HepG2 (cell line): ENCODE measurements around the gene ZNF277. TPM values are rescaled to one million over a fixed set of nuclear protein-coding genes. Genes with fewer than 3 reads are reported as not detected.
A peak's percentile ranks its signal among the peaks of the same experiment; 100 is the strongest.

Source experiments
- ATAC-seq: fragments of 200-7000 bp; cut with Tn5 transposase; 3 replicates; pipeline ENCODE4 v1.9.1; 2020; ENCODE audit warnings: mild to moderate bottlenecking, moderate library complexity
- BruUV-seq: library from RNA; stranded (reverse); fragments of 400-500 nt; replicated peaks from 2 replicates; lab custom pipeline; 2021; lab: Mats Ljungman, UMichigan
- CTCF ChIA-PET: fragments of 300-600 bp; formaldehyde crosslinking; extraction: SDS; loops from one replicate; lab custom pipeline; 2021; ENCODE audit warnings: low total read pairs, inconsistent platforms, low intra/inter-chr PET ratio; lab: Yijun Ruan, JAX
- POLR2A ChIA-PET: fragments of 350-600 bp; sonication (Branson Sonifier 250); formaldehyde crosslinking; loops from one replicate; lab custom pipeline; 2020; ENCODE audit warnings: antibody characterized with exemption, inconsistent platforms; lab: Yijun Ruan, JAX
- DNase-seq: peaks from one replicate; pipeline ENCODE4 v3.0.0-alpha.2; 2015; ENCODE audit warnings: low spot score
- FAIRE-seq: peaks from 3 replicates; lab custom pipeline; 2011; peaks lifted over from hg19 to GRCh38; lab: Jason Lieb, UNC
- H2AFZ ChIP-seq: one replicate; pipeline ENCODE4 v1.6.1; 2011; ENCODE audit warnings: low read length, inconsistent platforms
- H3K27ac ChIP-seq: fragments of 300-600 bp; 3 replicates; pipeline ENCODE4 v1.8.0; 2011; ENCODE audit warnings: mixed run types, mild to moderate bottlenecking, mixed read lengths, low read length, inconsistent platforms; ENCODE audit not compliant: insufficient read depth; ENCODE audit errors: extremely low read length
- H3K27me3 ChIP-seq, 2 experiments: fragments of 200-600 bp in 1 of 2; 2 replicates in 1 of 2; 3 replicates in 1 of 2; pipeline versions ENCODE4 v1.6.0 to v1.8.0; 2011; ENCODE audit warnings: low read length in 2 of 2, mild to moderate bottlenecking in 2 of 2, moderate library complexity in 2 of 2, inconsistent platforms in 1 of 2; ENCODE audit not compliant: insufficient read depth in 2 of 2, control insufficient read depth in 1 of 2
- H3K36me3 ChIP-seq, 2 experiments: fragments of 200-600 bp in 1 of 2; replicated peaks in 1 of 2; 2 replicates in 1 of 2; 3 replicates in 1 of 2; pipeline versions ENCODE4 v1.5.1 to v1.8.0; 2011; ENCODE audit warnings: low read length in 2 of 2, inconsistent platforms in 1 of 2; ENCODE audit not compliant: insufficient read depth in 2 of 2, control insufficient read depth in 1 of 2
- H3K4me1 ChIP-seq: 2 replicates; pipeline ENCODE4 v1.5.1; 2012; ENCODE audit warnings: low read length, inconsistent platforms; ENCODE audit not compliant: insufficient read depth
- H3K4me2 ChIP-seq: 2 replicates; pipeline ENCODE4 v1.6.0; 2011; ENCODE audit warnings: low read depth, low read length, inconsistent platforms
- H3K4me3 ChIP-seq, 3 experiments: fragments of 200-600 bp in 1 of 3; sonication (generic), shearing (Covaris generic) in 1 of 3; replicated peaks in 1 of 3; 2 replicates each; pipeline ENCODE4 v1.5.1; 2011 to 2016; ENCODE audit warnings: low read length in 3 of 3, inconsistent platforms in 2 of 3, low read depth in 2 of 3, mild to moderate bottlenecking in 2 of 3, control low read depth in 1 of 3, mixed read lengths in 1 of 3; ENCODE audit not compliant: insufficient read depth in 1 of 3
- H3K79me2 ChIP-seq: one replicate; pipeline ENCODE4 v1.6.1; 2011; ENCODE audit warnings: low read length, inconsistent platforms; ENCODE audit not compliant: insufficient read depth
- H3K9ac ChIP-seq: 2 replicates; pipeline ENCODE4 v1.6.0; 2011; ENCODE audit warnings: mild to moderate bottlenecking, low read depth, low read length, inconsistent platforms; ENCODE audit not compliant: insufficient read depth
- H3K9me3 ChIP-seq: 2 replicates; pipeline ENCODE4 v1.5.1; 2012; ENCODE audit warnings: mild to moderate bottlenecking, low read length
- H4K20me1 ChIP-seq: 2 replicates; pipeline ENCODE4 v1.6.0; 2011; ENCODE audit warnings: inconsistent platforms, mild to moderate bottlenecking, low read length, moderate library complexity; ENCODE audit not compliant: insufficient read depth
- E2F1 ChIP-seq: sonication (generic); formaldehyde crosslinking; IDR thresholded peaks from 2 replicates; pipeline ENCODE4 v1.5.0; 2020; ENCODE audit warnings: missing genetic modification reagents
- FLYWCH1 ChIP-seq: sonication (generic); formaldehyde crosslinking; IDR thresholded peaks from 2 replicates; pipeline ENCODE4 v1.8.1; 2023; ENCODE audit warnings: mild to moderate bottlenecking, missing genetic modification reagents
- HNF4G ChIP-seq, 2 experiments: sonication (generic) in 1 of 2; formaldehyde crosslinking in 1 of 2; IDR thresholded peaks; 2 replicates each; pipeline versions ENCODE4 v1.4.0 to v1.6.1; 2011 to 2020; ENCODE audit warnings: borderline replicate concordance in 2 of 2, low read depth in 2 of 2, mild to moderate bottlenecking in 2 of 2, low read length in 1 of 2, missing genetic modification reagents in 1 of 2, moderate library complexity in 1 of 2
- NFE2L2 ChIP-seq: fragments of 150-350 bp; IDR thresholded peaks from 2 replicates; pipeline ENCODE4 v1.6.1; 2014; ENCODE audit warnings: low read length
- XRCC5 ChIP-seq: fragments of 200-400 bp; formaldehyde crosslinking; optimal IDR thresholded peaks from 2 replicates; pipeline ENCODE3; 2017; ENCODE audit warnings: mild to moderate bottlenecking, low read length
- ZNF275 ChIP-seq: sonication (generic); formaldehyde crosslinking; IDR thresholded peaks from 2 replicates; pipeline ENCODE4 v1.8.0; 2022; ENCODE audit warnings: missing genetic modification reagents, mild to moderate bottlenecking, inconsistent platforms, borderline replicate concordance
- ZNF335 ChIP-seq: sonication (generic); formaldehyde crosslinking; IDR thresholded peaks from 2 replicates; pipeline ENCODE4 v1.4.0; 2020; ENCODE audit warnings: missing genetic modification reagents
- ZNF572 ChIP-seq: sonication (generic); formaldehyde crosslinking; IDR thresholded peaks from 2 replicates; pipeline ENCODE4 v1.5.1; 2020; ENCODE audit warnings: mild to moderate bottlenecking, missing genetic modification reagents
- WGBS: methylation state at CpG from one replicate; pipeline ENCODE4 v1.1.6; 2017; ENCODE audit warnings: low lambda C conversion rate; 5-methylcytosine and 5-hydroxymethylcytosine counted together
- in situ Hi-C: cut with HindIII; loops from 2 replicates; pipeline ENCODE4 v1.10.0; 2017; ENCODE audit warnings: low pct_unique_long_range_greater_than_20kb; ENCODE audit not compliant: extremely low pct_ligation_motif_present
- intact Hi-C: fragments of 100-400 bp; cut with micrococcal nuclease; formaldehyde crosslinking; loops from one replicate; pipeline ENCODE4 v1.10.0; 2022; ENCODE audit not compliant: unreplicated experiment
- polyA plus RNA-seq, 8 experiments: library from polyadenylated mRNA; depleted of rRNA in 3 of 8; stranded (reverse) in 7 of 8; unstranded in 1 of 8; fragments of >200 nt; fragmentation: Illumina TruSeq in 4 of 8; extraction: Trizol in 4 of 8; gene quantifications; 2 replicates each; pipeline versions ENCODE4 v1.2.1 to v1.2.3, GENCODE V29; 2011 to 2016; ENCODE audit warnings: low read depth in 4 of 8, missing spikeins in 1 of 8, mixed read lengths in 1 of 8; ENCODE audit not compliant: insufficient read depth in 1 of 8
- total RNA-seq, 5 experiments: library from RNA; depleted of rRNA; stranded (reverse); fragments of >200 nt; fragmentation: Illumina TruSeq; extraction: Trizol; gene quantifications; 2 replicates each; pipeline ENCODE4 v1.2.3, GENCODE V29; 2016; ENCODE audit warnings: low read depth in 1 of 5

Gene ZNF277
- total and polyA plus RNA-seq, 2 of the 13 experiments (the other 11 are each of a cell fraction or from before 2014, with no cell fraction given) = 29.1 to 30.1 TPM

- no TSS peak for BruUV-seq
- H3K4me3 ChIP-seq = no peak overlapping the region
- WGBS = 96% methylated on average over 6 of the region's 6 CpGs
- in situ Hi-C loops (no loop called here), intact Hi-C loops (no loop called here)
- POLR2A ChIA-PET = no interaction called here
- no peaks in the 10 kb centered on the region for H3K27me3 ChIP-seq
- CTCF ChIA-PET = no interaction called here
- H4K20me1 ChIP-seq = no peaks in the 10 kb centered on the region
- H3K9ac ChIP-seq = no peak overlapping the region
- no peaks in the 10 kb centered on the region for H3K9me3 ChIP-seq
- H3K79me2 ChIP-seq = peaks cover 8% of the 10 kb centered on the region
- peaks cover 16% of the 10 kb centered on the region for H3K4me1 ChIP-seq
- FAIRE-seq (no peak), ATAC-seq (no peak), DNase-seq (no peak)
- no peak overlapping the region for H3K27ac ChIP-seq
- H3K36me3 ChIP-seq = no peaks in the 10 kb centered on the region
- no peak overlapping the region for H3K4me2 ChIP-seq
- no peak for TF ChIP-seq HNF4G (IDR thresholded peaks at IDR 0.05; ENCODE audit: borderline replicate concordance, low read depth, low read length)
- TF ChIP-seq HNF4G (CRISPR knock-in tag; IDR thresholded peaks at IDR 0.05; ENCODE audit: borderline replicate concordance, low read depth) = no peak
- TF ChIP-seq ZNF275 (CRISPR knock-in tag) = no peak
- no peak for TF ChIP-seq E2F1 (CRISPR knock-in tag)
- TF ChIP-seq FLYWCH1 (CRISPR knock-in tag) = no peak
- no peak for TF ChIP-seq ZNF572 (CRISPR knock-in tag)
- TF ChIP-seq XRCC5 = no peak
- TF ChIP-seq NFE2L2 = peak; percentile 45; the same call in 1 of the 2 replicates
- no peak for TF ChIP-seq ZNF335 (CRISPR knock-in tag)
- no peak overlapping the region for H2AFZ ChIP-seq
These were observed 48.4 kb downstream of the ZNF277 start for GRCh38 chr7:112254709-112255387.
